ENCODE data around the gene VAV3. TPM values are rescaled to one million over a fixed set of nuclear protein-coding genes. Genes with fewer than 3 reads are reported as not detected.
"Not testable (repeated sequence)": the region's sequence is repeated elsewhere in the genome, so short reads cannot be mapped to it uniquely, and the experiment has no call there.

The VAV3 gene
- total RNA-seq, 2 donors from 2014 or later = 69.1 to 102 TPM

DNA sequence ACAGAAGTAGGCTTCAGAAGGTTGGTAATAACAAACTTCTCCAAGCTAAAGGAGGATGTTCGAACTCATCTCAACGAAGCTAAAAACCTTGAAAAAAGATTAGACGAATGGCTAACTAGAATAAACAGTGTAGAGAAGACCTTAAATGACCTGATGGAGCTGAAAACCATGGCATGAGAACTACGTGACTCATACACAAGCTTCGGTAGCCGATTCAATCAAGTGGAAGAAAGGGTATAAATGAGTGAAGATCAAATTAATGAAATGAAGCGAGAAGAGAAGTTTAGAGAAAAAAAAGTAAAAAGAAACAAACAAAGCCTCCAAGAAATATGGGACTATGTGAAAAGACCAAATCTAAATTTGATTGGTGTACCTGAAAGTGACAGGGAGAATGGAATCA is 231.6 kb downstream of the VAV3 start:
- DNase-seq; intact Hi-C loops (cut with DNase I, micrococcal nuclease); ATAC-seq: not testable (repeated sequence)

DNA sequence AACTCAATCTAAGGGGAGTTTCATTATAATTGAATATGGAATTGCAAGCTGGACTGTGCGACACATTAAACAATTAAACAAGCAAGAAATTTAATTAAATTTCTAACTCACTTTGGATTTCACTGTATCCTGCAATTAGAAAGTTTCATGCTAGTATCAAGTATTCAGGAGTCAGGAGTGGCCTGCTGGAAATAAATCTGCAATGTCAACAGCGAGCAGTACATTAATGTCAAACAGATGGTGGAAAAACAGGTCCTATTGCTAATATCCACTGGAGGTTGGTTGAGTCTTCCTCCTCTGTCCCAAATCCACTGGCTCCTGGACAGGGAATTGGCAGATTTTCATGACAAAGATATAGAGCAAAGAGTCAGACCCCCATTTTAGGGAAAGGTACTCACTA is 237.1 kb downstream of the VAV3 start:
- no peak for ATAC-seq
- DNase-seq = no peak
- intact Hi-C loops (cut with DNase I, micrococcal nuclease) = no loop called here

DNA sequence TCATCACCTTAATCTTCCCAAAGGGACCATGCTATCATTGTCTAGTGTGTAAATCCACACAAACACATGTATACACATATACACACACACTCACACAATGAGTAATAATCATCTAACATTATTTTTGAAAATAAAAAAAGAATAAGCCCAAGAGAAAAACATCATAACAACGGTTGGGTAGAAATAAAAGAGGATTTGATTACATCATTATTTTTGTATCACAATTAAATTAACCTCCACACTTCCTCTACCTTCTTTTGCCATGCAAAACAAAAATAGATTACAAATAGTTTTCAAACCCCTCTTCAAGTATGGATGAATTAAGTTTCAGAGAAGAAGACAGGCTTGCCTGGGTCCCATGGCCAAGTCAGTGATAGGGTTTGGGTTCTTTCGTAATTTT is 238.1 kb downstream of the VAV3 start:
- intact Hi-C loops (cut with DNase I, micrococcal nuclease) = no loop called here
- ATAC-seq = no peak
- no peak for DNase-seq

DNA sequence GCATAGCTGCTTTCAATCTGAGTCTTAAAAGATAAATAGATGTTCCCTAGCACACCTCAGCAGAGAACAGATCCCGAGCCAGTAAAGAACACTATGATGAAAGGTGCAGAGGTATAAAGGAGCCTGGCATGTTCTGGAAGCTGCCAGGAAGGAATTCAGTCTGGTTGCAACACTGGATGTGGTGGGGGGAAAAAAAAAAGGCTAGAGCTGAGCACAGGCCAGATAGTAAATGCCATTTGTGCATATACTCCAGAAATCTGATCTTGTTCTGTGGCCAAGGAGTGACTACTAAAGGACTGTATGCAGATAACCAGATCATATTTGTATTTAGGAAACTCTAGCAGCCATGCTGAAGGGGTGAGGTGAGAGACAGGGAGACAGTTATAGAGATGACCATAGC is 240.3 kb downstream of the VAV3 start:
- DNase-seq (no peak), ATAC-seq (no peak)
- intact Hi-C loops (cut with DNase I, micrococcal nuclease) = no loop called here

DNA sequence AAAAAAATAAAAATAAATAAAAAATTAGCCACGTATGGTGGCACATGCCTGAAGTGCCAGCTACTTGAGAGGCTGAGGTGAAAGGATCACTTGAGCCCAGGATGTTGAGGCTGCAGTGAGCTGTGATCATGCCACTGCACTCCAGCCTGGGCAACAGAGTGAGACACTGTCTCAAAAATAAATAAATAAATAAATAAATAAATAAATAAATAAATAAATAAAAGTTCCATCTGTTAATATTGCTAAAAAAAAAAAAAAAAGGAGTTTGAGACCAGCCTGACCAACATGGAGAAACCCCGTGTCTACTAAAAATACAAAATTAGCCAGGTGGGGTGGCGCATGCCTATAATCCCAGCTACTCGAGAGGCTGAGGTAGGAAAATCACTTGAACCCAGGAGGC is 244.8 kb downstream of the VAV3 start:
- ATAC-seq; intact Hi-C loops (cut with DNase I, micrococcal nuclease): not testable (repeated sequence)

DNA sequence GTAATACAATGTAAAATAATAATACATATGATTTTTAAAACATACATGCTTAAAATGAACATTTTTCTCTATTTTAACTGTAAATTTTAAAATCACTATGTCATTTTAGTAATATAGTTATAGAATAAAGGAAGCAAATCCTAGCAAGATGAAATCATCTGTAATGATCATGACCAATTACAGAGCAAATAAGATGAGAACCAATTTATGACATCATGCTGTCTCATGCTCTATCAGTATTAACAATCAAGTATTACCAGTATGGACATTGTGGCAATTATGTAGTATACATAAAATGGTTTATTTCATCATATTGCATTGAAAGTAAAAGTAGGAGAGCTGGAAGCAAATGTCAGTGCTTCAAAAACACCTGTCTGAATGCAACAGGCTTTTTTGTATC is 255.0 kb downstream of the VAV3 start:
- intact Hi-C loops (cut with DNase I, micrococcal nuclease) = no loop called here

More for the DNA sequence above, 244.8 kb downstream of the VAV3 start:
- not testable (repeated sequence) for DNase-seq

DNA sequence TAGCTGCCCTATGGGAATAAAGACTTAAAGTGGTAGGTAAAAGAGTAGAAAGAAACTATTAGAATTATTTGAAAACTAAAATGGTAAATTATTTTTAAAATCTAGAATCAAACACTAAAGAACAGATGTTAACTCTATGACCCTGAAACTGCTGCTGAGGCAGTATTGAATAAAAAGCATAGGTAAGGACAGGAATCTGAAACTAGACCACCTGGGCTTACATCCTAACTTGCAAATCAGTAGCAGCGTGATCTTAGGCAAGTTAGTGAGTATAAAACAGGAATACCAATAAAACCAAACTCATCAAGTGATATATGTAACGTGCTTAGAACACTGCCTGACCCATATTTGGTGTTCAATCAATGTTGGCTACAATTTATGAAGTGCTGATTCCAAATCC is 257.9 kb downstream of the VAV3 start:
- no peak for ATAC-seq
- intact Hi-C loops (cut with DNase I, micrococcal nuclease) = no loop called here
- no peak for DNase-seq

More for the DNA sequence above, 255.0 kb downstream of the VAV3 start:
- ATAC-seq = no peak
- DNase-seq = no peak

DNA sequence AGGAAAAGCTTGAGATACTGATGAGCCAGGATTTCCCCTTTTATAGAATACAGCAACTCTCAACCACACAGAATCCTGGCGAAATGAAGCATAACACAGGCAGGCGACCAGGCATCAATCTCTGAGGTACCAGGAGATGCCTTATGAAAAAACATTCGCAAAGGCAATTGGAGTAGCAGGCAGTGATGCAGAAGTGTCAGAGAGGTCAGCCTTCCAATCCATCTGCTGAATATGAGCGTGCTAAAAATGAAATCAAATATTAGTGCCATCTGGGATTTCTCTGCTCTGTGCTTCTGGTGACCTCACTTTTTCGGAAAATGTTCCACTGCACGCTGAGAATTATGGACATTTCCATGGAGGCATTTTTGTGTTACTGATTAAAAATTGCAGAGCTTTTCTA is 258.8 kb downstream of the VAV3 start:
- intact Hi-C loops (cut with DNase I, micrococcal nuclease) = no loop called here
- DNase-seq = no peak

DNA sequence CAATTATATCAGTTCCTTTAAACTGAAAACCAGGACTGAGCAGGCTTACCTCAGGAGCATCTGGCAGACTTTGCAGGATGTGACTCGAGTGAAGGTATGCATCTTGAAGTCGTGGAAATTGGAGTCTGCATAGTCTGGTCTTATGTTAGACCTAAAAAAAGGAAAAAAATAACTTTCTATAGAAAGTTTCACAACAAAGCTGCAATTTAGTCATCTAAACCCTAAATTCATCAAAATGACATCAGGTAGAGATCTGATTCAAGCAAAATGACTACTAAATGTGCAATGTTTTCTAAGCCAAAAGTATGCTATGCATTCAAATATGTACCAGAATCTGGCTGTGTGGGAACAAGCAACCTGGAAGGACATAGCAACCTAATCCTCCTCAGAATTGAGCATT is 260.1 kb downstream of the VAV3 start:
- ATAC-seq (no peak), DNase-seq (no peak)
- intact Hi-C loops (cut with DNase I, micrococcal nuclease) = no loop called here

More for the DNA sequence above, 258.8 kb downstream of the VAV3 start:
- no peak for ATAC-seq

DNA sequence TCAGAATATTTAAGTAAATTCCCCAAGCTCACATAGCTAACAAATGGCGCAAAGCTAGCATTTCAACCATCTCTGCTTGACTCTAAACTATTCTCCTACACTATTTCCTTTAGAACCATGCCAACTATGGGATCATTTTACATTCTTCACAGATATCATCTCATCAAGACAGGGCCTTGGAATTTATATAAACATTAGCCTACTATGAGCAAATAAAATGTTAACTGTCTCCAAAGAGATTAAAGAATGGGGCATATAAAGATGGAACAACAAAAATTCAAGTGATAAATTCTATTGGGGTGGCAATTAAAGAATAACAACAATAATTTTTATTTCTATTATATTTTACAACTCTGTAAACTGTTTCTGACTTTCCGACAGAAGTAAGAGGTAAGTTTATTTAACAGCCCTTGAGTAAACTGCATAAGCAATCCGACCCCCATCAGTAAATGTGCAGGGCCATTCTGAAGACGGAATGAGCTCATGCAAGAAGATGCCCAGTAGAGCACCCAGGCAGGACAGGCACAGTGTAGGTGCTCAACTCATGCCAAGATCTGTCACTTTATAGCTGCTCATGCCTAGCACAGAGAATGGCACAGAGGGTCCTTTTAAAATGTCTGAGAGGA is 261.9 kb downstream of the VAV3 start:
- ATAC-seq = no peak
- intact Hi-C loops (cut with DNase I, micrococcal nuclease) = no loop called here

DNA sequence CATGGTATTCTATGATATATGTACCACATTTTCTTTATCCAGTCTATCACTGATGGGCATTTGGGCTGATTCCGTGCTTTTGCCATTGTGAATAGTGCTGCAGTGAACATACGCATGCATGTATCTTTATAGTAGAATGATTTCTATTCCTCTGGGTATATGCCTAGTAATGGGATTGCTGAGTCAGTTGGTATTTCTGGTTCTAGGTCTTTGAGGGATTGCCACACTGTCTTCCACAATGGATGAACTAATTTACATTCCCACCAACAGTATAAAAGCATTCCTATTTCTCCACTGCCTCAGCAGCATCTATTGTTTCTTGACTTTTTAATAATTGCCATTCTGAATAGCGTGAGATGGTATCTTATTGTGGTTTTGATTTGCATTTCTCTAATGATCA is 264.3 kb downstream of the VAV3 start:
- ATAC-seq; intact Hi-C loops (cut with DNase I, micrococcal nuclease); DNase-seq: not testable (repeated sequence)

More for the DNA sequence above, 261.9 kb downstream of the VAV3 start:
- no peak for DNase-seq

DNA sequence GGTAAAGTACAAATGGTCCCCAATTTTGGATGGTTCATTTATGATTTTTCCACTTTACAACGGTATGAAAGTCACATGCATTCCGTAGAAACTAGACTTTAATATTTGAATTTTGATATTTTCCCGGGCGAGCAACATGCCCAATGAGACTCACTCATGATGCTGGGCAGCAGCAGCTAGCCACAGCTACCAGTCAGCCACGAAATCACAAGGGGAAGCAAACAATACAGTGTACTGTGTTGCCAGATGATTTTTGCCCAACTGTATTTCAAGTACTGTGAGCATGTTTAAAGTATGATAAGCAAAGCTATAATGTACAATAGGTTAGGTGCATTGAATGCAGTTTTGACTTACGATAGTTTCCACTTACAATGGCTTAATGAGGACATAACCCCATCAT is 266.8 kb downstream of the VAV3 start:
- intact Hi-C loops (cut with DNase I, micrococcal nuclease) = no loop called here
- no peak for ATAC-seq
- DNase-seq = no peak

DNA sequence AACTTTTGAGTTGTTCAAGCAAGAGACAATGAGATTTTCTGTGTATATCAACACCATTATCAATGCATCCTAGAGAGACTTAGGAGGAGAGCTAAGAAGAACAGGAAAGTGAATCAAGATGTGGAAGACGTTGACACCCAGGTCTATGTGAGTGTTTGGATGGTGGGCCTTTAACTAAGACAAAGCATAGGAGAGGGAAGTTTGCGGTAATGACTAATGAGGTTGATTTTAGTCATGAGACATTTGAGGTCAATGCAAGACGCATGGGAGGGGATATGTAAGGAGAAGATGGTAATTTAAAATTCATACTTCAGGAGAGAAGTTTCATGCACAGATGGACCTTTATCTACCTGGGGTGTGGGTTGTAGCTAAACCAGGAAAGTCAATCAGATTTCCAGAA is 269.6 kb downstream of the VAV3 start:
- intact Hi-C loops (cut with DNase I, micrococcal nuclease) = no loop called here
- no peak for DNase-seq
- ATAC-seq = no peak

DNA sequence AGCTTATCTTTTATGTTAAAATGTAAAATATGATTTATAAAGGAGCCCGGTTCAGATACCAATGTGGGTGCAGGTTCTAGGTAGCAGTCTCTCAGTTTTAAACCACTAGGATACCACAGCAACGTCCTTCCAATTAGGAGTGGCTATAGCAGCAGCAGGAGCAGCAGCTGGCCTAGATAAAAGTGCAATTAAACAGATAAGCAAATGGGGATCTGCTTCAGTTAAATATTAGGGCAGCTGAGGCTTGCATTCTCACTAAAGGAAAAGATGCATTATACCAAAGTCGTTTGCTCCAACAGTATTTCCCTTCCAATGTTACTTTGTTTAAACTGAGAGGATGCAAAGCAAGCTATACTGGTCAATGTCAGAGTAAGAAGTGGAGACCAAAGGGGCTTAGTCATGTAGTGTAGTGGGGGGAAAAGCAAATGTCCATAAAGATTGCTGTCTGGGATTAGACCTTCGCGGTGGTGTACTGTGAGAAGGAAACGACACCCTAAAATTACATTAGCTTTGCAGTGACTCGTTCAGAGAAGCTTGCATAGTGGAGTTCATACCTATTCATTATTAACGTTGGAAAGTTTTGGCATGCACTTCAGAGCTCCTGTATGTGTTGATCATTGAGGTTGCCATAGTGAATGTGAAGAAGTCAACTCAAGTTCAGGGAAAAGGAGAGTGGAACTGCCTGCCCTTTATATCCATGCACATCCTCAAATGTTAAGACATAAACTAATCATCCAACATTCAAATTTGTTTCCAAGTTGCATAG is 272.2 kb downstream of the VAV3 start:
- DNase-seq = no peak
- intact Hi-C loops (cut with DNase I, micrococcal nuclease) = no loop called here
- no peak for ATAC-seq

DNA sequence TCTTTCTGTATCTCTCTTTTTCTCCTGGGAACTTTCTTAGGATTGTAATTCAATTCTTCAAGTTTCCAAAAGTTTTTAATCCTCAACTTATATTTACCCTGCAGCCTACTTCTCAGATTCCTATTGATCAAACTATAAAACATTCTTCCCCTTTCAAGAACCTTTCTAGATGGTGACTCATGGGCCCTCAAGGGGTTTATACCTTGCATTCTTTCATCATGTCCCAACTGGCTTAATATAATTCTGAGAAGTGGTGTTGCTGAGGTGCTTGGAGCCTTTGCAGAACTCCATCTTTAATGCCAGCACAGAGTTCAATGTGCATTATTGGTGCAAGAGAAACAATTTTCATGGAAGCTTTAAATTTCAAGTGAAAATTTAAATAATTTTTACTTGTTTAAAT is 273.4 kb downstream of the VAV3 start:
- no peak for DNase-seq
- intact Hi-C loops (cut with DNase I, micrococcal nuclease) = no loop called here
- ATAC-seq = no peak

DNA sequence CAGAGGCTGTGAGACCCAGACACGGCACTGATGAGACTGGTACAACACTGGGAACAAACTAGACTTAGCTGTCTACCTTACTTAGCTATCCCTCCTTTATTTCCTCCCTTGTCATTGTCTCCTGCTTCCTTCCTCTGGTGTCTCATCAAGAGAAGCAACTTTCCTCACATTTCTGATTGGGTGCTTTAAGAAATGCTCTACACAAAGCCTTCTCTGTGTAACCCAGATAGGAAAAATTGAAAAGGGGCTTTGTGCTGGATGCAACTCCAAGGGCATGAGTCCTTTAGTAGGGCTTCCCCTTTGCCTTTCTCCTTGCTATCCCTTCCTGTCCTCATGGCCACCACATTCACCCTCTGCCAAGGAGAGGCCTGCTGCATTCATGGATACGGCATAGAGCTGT is 274.5 kb downstream of the VAV3 start:
- ATAC-seq (no peak), DNase-seq (no peak)
- intact Hi-C loops (cut with DNase I, micrococcal nuclease) = no loop called here

DNA sequence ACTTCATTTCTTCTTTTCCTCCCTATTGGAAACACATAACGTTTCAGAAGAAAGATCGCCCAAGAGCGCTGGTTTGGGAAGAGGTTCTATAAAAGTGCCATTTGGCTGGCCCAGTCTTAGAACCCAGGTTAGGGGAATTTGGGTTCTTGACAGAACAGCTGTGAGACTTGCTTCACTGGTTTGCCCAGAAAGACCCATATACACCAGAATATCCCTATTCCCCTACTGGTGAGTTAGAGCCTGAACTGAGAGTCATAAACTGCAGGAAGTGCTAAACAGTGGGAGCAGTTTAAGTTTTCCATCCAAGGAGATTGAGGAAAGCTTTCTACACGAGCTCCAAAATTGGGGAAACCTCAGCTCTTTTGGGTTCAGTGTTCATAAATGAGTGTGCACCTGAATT is 275.2 kb downstream of the VAV3 start:
- intact Hi-C loops (cut with DNase I, micrococcal nuclease) = no loop called here
- ATAC-seq (peak; percentile 17), DNase-seq (no peak)

DNA sequence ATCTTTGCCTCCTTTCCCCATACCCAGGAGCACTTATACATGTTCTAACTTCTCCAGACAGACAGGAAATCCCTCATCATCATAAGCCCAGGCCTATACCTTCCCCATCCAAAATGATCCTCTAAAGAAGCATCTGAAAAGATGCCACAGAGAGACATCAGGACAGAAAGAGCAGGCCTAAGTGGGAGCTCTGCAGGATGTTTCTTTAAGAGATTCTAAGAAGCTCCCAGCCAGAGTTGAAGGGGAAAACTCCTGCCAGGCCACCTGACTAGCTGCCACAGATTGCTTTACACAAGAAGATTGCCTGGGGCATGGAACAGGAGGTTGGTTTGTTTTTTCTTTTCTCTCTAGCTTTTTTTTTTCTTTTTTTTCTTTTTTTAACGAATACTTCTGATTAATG is 275.8 kb downstream of the VAV3 start:
- peak in 1 of 2 donors; percentile 59 for DNase-seq
- intact Hi-C loops (cut with DNase I, micrococcal nuclease) = no loop called here
- ATAC-seq = peak; percentile 22

DNA sequence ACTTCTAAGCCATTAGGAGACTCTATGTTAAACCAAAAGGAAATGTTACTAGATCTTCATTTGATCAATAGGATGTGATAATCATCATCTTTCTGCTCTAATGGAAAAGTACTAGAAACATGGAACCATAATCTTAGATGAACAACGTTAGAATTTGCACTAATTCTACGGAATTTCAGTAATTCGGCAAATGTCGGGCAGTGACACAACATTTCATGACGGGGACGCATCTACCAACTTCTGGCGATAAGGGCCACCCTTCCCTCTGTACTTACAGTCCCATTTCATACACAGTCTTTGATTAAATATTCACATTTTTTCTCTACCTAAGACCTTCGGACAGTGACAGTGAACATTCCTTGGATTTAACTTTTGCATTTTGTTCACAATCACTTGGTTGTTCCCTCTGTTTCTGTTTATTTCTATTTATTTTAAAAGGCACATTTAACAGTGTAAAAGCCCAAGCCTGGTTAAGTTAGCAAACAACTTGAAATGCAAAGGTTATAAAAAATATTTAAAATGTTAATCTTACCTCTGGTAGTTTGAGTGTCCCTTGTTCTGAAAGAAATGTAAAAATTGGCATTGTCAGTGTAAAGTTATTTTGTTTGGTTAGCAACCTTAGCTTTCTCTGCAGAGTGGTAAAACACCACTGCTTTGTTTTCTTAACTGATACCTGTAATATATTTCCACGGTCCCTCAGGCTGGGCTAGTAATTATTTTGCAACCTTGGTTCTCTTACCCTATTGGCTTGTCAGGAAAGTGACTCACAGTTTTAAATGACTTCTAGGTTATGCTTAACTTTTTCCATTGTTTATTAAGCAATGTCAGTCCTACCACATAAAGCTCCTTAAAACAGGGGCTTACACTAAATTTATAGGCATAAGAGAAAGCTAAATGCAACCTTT is 276.9 kb downstream of the VAV3 start:
- peak; percentile 68 for ATAC-seq
- peak in 1 of 2 donors; percentile 38 for DNase-seq
- intact Hi-C loops (cut with DNase I, micrococcal nuclease) = no loop called here

DNA sequence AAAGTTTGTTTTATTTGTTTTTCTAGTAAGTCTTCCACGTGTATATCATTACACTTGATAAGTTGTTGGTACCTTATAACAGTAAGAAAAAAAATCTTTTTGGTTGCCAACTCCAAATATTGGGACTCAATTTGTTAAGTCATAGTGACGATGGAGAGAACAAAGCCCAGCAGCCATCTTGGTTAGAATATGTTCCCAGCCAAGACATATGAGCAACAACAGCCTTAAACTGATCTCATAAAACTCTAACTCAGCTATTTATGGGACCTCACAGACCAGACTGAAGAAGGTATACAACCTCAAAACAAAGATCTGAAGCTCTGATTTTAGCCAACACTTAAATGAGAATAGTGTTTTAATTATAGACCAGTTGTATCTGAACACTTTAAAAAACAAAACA is 281.3 kb downstream of the VAV3 start:
- DNase-seq (no peak), ATAC-seq (peak; percentile 49)
- intact Hi-C loops (cut with DNase I, micrococcal nuclease) = no loop called here

Measured in left colon (tissue), 2 donors.